Vagina (tissue), 2 donors: ENCODE data around the gene ELMO1. TPM values are rescaled to one million over a fixed set of nuclear protein-coding genes. Genes with fewer than 3 reads are reported as not detected.

Experiments
- DNase-seq, 2 donors: peaks; one replicate each; pipeline ENCODE4 v3.0.0-alpha.2; 2017; ENCODE audit errors: extremely low spot score in 2 of 2
- H3K27ac ChIP-seq: fragments of 200-600 bp; sonication (generic); one replicate; pipeline ENCODE4 v1.5.1; 2019
- H3K27me3 ChIP-seq: fragments of 200-600 bp; sonication (generic); one replicate; pipeline ENCODE4 v1.5.1; 2019
- H3K36me3 ChIP-seq, 2 donors: fragments of 200-600 bp; sonication (generic); one replicate each; pipeline ENCODE4 v1.5.1; 2017 to 2019
- H3K4me1 ChIP-seq: fragments of 200-600 bp; sonication (generic); one replicate; pipeline ENCODE4 v1.5.1; 2019
- H3K4me3 ChIP-seq, 2 donors: fragments of 200-600 bp; sonication (generic); 1 replicate in 1 of 2; 2 replicates in 1 of 2; pipeline ENCODE4 v1.5.1; 2016 to 2019
- H3K9me3 ChIP-seq: fragments of 200-600 bp; sonication (generic); one replicate; pipeline ENCODE4 v1.5.1; 2019
- CTCF ChIP-seq, 3 experiments: fragments of 450-650 bp in 2 of 3; fragments of 200-600 bp in 1 of 3; sonication (generic) in 1 of 3; IDR thresholded peaks; one replicate each; pipeline ENCODE4 v1.5.1; 2017 to 2019; ENCODE audit warnings: antibody characterized with exemption in 3 of 3, mild to moderate bottlenecking in 2 of 3, moderate library complexity in 2 of 3
- POLR2A ChIP-seq, 2 donors: fragments of 450-650 bp; IDR thresholded peaks; one replicate each; pipeline ENCODE4 v1.6.1; 2017; ENCODE audit warnings: antibody characterized with exemption in 2 of 2, mild to moderate bottlenecking in 2 of 2, moderate library complexity in 2 of 2
- POLR2AphosphoS5 ChIP-seq, 2 donors: sonication (generic); formaldehyde crosslinking; IDR thresholded peaks; one replicate each; pipeline ENCODE4 v1.9.0; 2017; ENCODE audit warnings: antibody characterized with exemption in 2 of 2, mild to moderate bottlenecking in 2 of 2, low read depth in 1 of 2; ENCODE audit not compliant: insufficient read depth in 1 of 2
- intact Hi-C: fragments of 100-400 bp; cut with DNase I; formaldehyde crosslinking; loops from one replicate; pipeline ENCODE4 v1.15.1; 2023
- total RNA-seq: library from RNA; depleted of rRNA; stranded (reverse); fragments of >200 nt; gene quantifications from one replicate; pipeline ENCODE4 v1.2.3, GENCODE V29; 2016

ELMO1 gene
- total RNA-seq, 1 donor from 2014 or later: 74.4 TPM

GRCh38 chr7:37445790-37446189, 2.9 kb downstream of the ELMO1 start:
- intact Hi-C loops: loop anchor here (10.0 kb wide), 1 partner anchor 161 kb away; no protein-coding TSS in a partner anchor
- DNase-seq: no peak
- no peaks in the 10 kb centered on the region for H3K9me3 ChIP-seq
- H3K4me3 ChIP-seq: no peak overlapping the region
- no peaks in the 10 kb centered on the region for H3K27me3 ChIP-seq
- TF ChIP-seq CTCF (IDR thresholded peaks at IDR 0.05) (no peak), POLR2A (IDR thresholded peaks at IDR 0.05) (no peak), POLR2AphosphoS5 (IDR thresholded peaks at IDR 0.05; ENCODE audit: insufficient read depth in 1 of 2, low read depth in 1 of 2) (no peak)
- no peaks in the 10 kb centered on the region for H3K36me3 ChIP-seq
- H3K4me1 ChIP-seq: peaks cover 32% of the 10 kb centered on the region
- H3K27ac ChIP-seq: peak overlapping the region; percentile 85

- Histone ChIP-seq H3K27ac (peak overlapping the region; percentile 85), H3K36me3 (no peaks in the 10 kb centered on the region), H3K27me3 (no peaks in the 10 kb centered on the region), H3K4me1 (peaks cover 32% of the 10 kb centered on the region), H3K4me3 (no peak overlapping the region), H3K9me3 (no peaks in the 10 kb centered on the region)
- TF ChIP-seq POLR2AphosphoS5 (IDR thresholded peaks at IDR 0.05; ENCODE audit: insufficient read depth in 1 of 2, low read depth in 1 of 2) (no peak), POLR2A (IDR thresholded peaks at IDR 0.05) (no peak), CTCF (IDR thresholded peaks at IDR 0.05) (no peak)
- intact Hi-C loops: loop anchor here (10.0 kb wide), 1 partner anchor 160 kb away; no protein-coding TSS in a partner anchor
- no peak for DNase-seq
These were observed 3.5 kb downstream of the ELMO1 start for GRCh38 chr7:37445064-37445723.

- intact Hi-C loops: loop anchor here (10.0 kb wide), 1 partner anchor 159 kb away; no protein-coding TSS in a partner anchor
- Histone ChIP-seq H3K4me1 (peaks cover 42% of the 10 kb centered on the region), H3K27me3 (no peaks in the 10 kb centered on the region), H3K36me3 (no peaks in the 10 kb centered on the region), H3K4me3 (no peak overlapping the region), H3K9me3 (no peaks in the 10 kb centered on the region), H3K27ac (no peak overlapping the region)
- DNase-seq: no peak
- TF ChIP-seq CTCF (IDR thresholded peaks at IDR 0.05) (no peak), POLR2A (IDR thresholded peaks at IDR 0.05) (no peak), POLR2AphosphoS5 (IDR thresholded peaks at IDR 0.05; ENCODE audit: insufficient read depth in 1 of 2, low read depth in 1 of 2) (no peak)
These were observed 5.0 kb downstream of the ELMO1 start for GRCh38 chr7:37443627-37444026.

GRCh38 chr7:37442268-37442667, 6.4 kb downstream of the ELMO1 start:
- H3K9me3 ChIP-seq: no peaks in the 10 kb centered on the region
- no peaks in the 10 kb centered on the region for H3K27me3 ChIP-seq
- TF ChIP-seq POLR2A (IDR thresholded peaks at IDR 0.05) (no peak), POLR2AphosphoS5 (IDR thresholded peaks at IDR 0.05; ENCODE audit: insufficient read depth in 1 of 2, low read depth in 1 of 2) (no peak), CTCF (IDR thresholded peaks at IDR 0.05) (no peak)
- DNase-seq: no peak
- no peaks in the 10 kb centered on the region for H3K36me3 ChIP-seq
- H3K4me1 ChIP-seq: peaks cover 33% of the 10 kb centered on the region
- intact Hi-C loops: loop anchor here (10.0 kb wide), 1 partner anchor 157 kb away; no protein-coding TSS in a partner anchor
- H3K4me3 ChIP-seq: no peak overlapping the region
- H3K27ac ChIP-seq: no peak overlapping the region

- Histone ChIP-seq H3K4me1 (peaks cover 28% of the 10 kb centered on the region), H3K27ac (no peak overlapping the region), H3K9me3 (no peaks in the 10 kb centered on the region), H3K27me3 (no peaks in the 10 kb centered on the region), H3K36me3 (no peaks in the 10 kb centered on the region), H3K4me3 (no peak overlapping the region)
- TF ChIP-seq POLR2A (IDR thresholded peaks at IDR 0.05) (no peak), POLR2AphosphoS5 (IDR thresholded peaks at IDR 0.05; ENCODE audit: insufficient read depth in 1 of 2, low read depth in 1 of 2) (no peak), CTCF (IDR thresholded peaks at IDR 0.05) (no peak)
- DNase-seq: no peak
- intact Hi-C loops: loop anchor here (10.0 kb wide), 1 partner anchor 157 kb away; no protein-coding TSS in a partner anchor
These were observed 6.8 kb downstream of the ELMO1 start for GRCh38 chr7:37441816-37442215.
